DMS153 treated with DMSO at 0.1 percent for 48 hours (cell line): ENCODE results near the gene ZNF358.
"Not testable (repeated sequence)": the region's sequence is repeated elsewhere in the genome, so short reads cannot be mapped to it uniquely, and the experiment has no call there.

Experiments
- DNase-seq: peaks from one replicate; lab custom pipeline; 2025; ENCODE audit not compliant: unreplicated experiment; lab: John Stamatoyannopoulos, UW

The ZNF358 gene

GRCh38 chr19:7535047-7535997, 19.4 kb downstream of the ZNF358 start, which contains the start of gene PNPLA6:
Gene PNPLA6, plus strand, starts transcription at chr19:7535717. Its CDS starts 72 bp downstream, at chr19:7535789.
- peak; percentile 83 for DNase-seq

DNA sequence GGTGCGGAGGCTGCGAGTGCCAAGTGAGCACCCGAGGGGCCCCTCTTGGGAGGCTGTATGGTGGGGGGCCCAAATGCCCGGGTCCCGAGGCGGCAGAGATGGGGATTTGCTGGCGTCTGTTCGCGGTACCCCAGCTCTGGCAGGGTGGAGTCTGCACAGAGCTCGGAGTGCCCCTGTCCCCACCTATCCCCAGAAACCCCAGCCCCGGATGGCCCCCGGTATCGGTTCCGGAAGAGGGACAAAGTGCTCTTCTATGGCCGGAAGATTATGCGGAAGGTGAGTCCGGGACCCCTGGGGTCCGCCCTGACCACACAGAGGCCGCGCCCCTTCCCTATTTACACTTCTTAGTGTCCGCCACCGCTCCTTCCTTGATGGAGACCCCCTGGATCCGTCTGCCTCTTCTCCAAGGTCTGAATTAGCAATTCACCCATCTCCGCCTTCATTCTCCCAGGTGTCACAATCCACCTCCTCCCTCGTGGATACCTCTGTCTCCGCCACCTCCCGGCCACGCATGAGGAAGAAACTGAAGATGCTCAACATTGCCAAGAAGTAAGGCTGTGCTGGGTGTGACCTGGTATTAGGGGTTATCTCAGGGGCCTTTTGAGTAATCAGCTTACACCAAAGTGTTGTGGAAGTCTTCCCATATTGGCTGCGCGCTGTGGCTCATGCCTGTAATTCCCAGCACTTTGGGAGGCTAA, 20.2 kb downstream of the ZNF358 start:
- no peak for DNase-seq

GRCh38 chr19:7538990-7539389, 23.1 kb downstream of the ZNF358 start:
- not testable (repeated sequence) for DNase-seq

DNA sequence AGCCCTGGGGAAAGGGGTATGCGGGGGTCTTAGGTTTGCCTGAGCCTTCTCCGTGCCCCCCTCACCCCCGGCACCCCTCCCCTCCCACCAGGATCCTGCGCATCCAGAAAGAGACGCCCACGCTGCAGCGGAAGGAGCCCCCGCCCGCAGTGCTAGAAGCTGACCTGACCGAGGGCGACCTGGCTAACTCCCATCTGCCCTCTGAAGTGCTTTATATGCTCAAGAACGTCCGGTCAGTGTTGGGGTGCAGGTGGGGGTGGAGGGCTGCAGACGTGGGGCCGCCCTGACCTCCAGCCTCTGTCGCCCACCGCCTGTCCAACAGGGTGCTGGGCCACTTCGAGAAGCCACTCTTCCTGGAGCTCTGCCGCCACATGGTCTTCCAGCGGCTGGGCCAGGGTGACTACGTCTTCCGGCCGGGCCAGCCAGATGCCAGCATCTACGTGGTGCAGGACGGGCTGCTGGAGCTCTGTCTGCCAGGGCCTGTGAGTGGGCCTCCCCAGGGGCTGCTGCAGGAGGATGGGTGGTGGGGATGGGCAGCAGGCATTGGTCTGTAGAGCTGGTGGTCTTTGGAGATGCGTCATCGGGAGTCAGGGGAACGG, 24.0 kb downstream of the ZNF358 start:
- DNase-seq = no peak

DNA sequence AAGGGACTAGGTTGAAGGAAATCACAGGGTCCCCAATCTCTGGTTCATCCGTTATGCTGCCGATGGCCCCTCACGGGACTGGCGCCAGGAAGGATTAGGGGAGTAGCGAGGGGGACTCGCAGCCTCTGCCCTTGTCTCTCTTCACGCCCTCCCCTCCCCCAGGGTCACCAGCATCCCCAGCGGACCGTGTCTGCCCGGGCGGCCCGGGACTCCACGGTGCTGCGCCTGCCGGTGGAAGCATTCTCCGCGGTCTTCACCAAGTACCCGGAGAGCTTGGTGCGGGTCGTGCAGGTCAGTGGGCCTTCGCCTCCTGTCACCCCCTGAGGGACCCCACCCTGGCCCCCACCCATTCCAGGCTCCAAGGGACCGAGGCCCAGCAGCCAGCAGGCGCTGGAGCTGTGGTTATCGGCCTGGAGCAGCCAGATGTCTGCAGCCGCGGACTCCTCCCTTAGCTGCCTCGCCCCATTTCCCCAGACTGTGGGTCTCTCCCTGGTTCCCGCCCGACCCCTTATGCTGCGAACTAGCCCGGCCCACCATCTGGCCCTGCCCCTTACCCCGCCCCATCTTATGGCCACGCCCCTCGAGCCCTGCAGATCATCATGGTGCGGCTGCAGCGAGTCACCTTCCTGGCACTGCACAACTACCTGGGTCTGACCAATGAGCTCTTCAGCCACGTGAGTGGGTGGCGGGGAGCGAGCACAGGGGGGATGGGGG, 25.0 kb downstream of the ZNF358 start:
- DNase-seq = no peak

- DNase-seq = no peak
Observed at GRCh38 chr19:7541475-7541824, 25.5 kb downstream of the ZNF358 start.

DNA sequence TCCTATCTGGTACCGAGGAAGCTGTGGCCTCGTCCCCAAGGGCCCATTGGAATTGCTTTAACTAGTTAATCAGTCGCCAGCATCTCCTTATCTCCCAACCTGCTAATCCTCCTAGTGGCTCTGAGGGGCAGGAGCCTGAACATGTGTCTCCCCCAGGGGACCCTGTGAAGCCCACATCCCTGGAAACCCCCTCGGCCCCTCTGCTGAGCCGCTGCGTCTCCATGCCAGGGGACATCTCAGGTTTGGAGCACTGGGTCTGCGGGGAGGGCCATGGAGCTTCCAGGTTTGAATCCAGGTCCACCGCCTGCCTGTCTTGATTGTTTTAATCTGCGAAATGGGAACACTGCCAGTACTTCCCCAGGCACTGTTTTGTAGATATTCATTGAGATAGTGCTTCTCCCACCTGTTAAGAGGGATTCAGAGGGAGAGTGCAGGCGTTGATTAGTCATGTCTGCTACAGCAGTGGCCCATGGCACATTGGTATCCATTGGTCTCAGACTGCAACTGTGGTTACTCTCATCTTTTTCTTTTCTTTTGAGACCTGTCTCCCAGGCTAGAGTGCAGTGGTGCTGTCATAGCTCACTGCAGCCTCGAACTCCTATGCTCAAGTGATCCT, 26.0 kb downstream of the ZNF358 start:
- DNase-seq = no peak

- no peak for DNase-seq
Observed at GRCh38 chr19:7542556-7543348, 26.8 kb downstream of the ZNF358 start.

GRCh38 chr19:7544626-7545025, 28.7 kb downstream of the ZNF358 start:
- DNase-seq = no peak

DNA sequence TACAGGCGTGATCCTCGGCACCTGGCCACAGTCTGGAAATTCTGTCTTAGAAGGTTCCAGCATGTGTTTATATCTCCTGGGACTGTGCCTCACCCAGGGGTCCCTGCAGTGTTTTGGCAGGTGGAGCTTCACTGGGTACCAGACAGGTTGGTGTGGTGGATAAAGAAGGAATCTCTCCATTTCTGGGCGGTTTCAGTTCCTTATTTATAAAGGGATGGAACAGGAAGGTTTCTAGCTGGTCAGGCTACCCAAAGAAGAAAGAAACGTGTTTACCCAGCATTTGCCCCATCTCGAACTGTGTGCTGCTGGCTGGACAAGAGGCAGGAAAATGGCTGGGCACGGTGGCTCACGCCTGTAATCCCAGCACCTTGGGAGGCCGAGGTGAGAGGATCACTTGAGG, 29.4 kb downstream of the ZNF358 start:
- DNase-seq = no peak

GRCh38 chr19:7545904-7546303, 30.0 kb downstream of the ZNF358 start:
- DNase-seq = no peak

DNA sequence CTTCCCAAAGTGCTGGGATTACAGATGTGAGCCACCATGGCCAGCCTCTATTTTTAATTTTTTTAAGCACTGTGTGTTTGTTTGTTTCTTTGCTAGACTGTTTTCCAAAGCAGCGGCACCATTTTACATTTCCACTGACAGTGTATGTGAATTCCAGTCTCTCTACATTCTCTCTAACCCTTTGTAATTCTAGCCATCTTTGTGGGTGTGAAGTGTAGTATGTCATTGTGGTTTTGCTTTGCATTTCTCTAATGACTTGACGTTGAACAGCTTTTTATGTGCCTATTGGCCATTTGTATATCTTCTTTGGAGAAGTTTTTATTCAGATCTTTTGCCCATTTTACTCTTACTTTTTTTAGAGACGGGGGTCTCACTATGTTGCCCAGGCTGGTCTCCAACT, 31.3 kb downstream of the ZNF358 start:
- no peak for DNase-seq

- DNase-seq = no peak
Observed at GRCh38 chr19:7549429-7550148, 33.7 kb downstream of the ZNF358 start.

DNA sequence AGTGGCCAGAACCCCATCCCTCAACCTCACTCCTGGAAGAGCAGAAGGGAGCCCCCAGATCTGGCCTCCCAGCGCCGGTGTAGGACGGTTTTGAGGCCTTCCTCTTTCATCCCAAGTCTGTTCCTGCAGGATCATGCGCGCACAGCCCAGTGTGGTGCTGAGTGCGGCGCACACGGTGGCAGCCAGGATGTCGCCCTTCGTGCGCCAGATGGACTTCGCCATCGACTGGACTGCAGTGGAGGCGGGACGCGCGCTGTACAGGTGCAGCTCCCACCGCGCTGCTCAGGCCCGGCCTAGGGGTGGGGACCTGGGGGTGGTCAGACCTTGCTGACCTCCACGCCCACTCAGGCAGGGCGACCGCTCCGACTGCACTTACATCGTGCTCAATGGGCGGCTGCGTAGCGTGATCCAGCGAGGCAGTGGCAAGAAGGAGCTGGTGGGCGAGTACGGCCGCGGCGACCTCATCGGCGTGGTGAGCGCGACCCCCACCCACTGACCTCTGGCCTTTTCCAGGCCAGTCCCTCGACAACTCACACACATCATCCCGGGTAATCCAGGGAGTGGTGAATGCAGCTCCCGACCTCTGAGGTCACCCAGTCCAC, 34.4 kb downstream of the ZNF358 start:
- DNase-seq = no peak

- DNase-seq = no peak
Observed at GRCh38 chr19:7550987-7551761, 35.3 kb downstream of the ZNF358 start.

DNA sequence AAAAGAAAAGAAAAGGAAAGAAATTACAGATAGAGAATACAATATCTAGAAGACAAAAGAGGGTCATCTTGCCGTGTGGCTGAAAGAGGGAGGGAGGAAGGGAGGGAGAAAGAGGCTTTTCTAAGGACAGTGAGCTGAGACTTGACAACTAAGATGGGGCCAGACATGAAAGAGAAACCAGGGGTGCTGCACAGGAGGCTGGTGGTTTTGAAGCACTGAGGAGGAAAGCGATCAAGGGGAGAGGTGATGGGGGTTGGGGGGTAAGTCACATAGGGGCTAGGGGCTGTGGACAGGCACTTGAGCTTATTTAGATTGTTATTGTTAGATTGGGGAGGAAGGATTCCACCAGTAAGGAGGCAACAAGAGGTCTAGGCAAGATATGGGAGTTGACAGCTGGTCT, 36.9 kb downstream of the ZNF358 start:
- no peak for DNase-seq

DNA sequence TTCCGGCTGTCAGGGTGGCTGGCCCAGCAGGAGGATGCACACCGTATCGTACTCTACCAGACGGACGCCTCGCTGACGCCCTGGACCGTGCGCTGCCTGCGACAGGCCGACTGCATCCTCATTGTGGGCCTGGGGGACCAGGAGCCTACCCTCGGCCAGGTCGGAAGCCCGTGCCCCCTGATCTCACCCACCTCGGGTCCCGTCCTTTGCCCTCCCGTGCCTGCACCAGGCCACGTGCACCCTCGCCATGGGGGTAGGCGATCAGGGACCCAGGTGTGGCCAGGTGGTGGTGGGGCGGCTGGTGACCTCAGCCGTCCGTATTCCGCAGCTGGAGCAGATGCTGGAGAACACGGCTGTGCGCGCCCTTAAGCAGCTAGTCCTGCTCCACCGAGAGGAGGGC, 38.7 kb downstream of the ZNF358 start:
- no peak for DNase-seq
